ENCODE results near the gene C15orf39.

GRCh38 chr15:75185271-75186029 lies 16.2 kb upstream of the C15orf39 start:
- TF ChIP-seq POLR2AphosphoS5 (IDR thresholded peaks at IDR 0.05; ENCODE audit: borderline replicate concordance, low read depth, low read length) (no peak), FOXP2 (optimal IDR thresholded peaks at IDR 0.05; ENCODE audit: control extremely low read depth, extremely low read length, insufficient read depth) (no peak)

All from SK-N-MC (cell line).